ENCODE results near the gene CHI3L2. TPM values are rescaled to one million over a fixed set of nuclear protein-coding genes. Genes with fewer than 3 reads are reported as not detected.

Gene CHI3L2
- total RNA-seq, 1 experiment from 2014 or later: 0.61 TPM

GRCh38 chr1:111290104-111290503 is 62.6 kb downstream of the CHI3L2 start:
- Mint-ChIP-seq H3K4me3 (no peak overlapping the region), H3K9me3 (peaks cover 9% of the 10 kb centered on the region), H3K4me1 (no peaks in the 10 kb centered on the region), H3K27me3 (ENCODE audit: low read depth) (no peaks in the 10 kb centered on the region), H3K36me3 (no peaks in the 10 kb centered on the region), H3K27ac (no peak overlapping the region)
- ChIA-PET CTCF (no interaction called here), POLR2A (no interaction called here)
- DNase-seq (ENCODE audit: low spot score) (no peak), ATAC-seq (no peak)
- TF ChIP-seq ERG (CRISPR knock-in tag; IDR thresholded peaks at IDR 0.05): no peak
- no peak for TF ChIP-seq EMX1 (CRISPR knock-in tag; IDR thresholded peaks at IDR 0.05)
- TF ChIP-seq SMAD4 (CRISPR knock-in tag; IDR thresholded peaks at IDR 0.05): no peak
- no peak for TF ChIP-seq SOX15 (CRISPR knock-in tag; IDR thresholded peaks at IDR 0.05)
- TF ChIP-seq CTCF (IDR thresholded peaks at IDR 0.05): no peak
- TF ChIP-seq GRHL2 (CRISPR knock-in tag; IDR thresholded peaks at IDR 0.05; ENCODE audit: insufficient replicate concordance, severe bottlenecking): no peak
- no peak for TF ChIP-seq NR2C2 (CRISPR knock-in tag; IDR thresholded peaks at IDR 0.05)
- TF ChIP-seq CREM (CRISPR knock-in tag; IDR thresholded peaks at IDR 0.05): no peak
- no peak for TF ChIP-seq CDX4 (CRISPR knock-in tag; IDR thresholded peaks at IDR 0.05; ENCODE audit: borderline replicate concordance)
- no peak for TF ChIP-seq E2F1 (CRISPR knock-in tag; IDR thresholded peaks at IDR 0.05)
- no peak for TF ChIP-seq ZNF281 (CRISPR knock-in tag; IDR thresholded peaks at IDR 0.05)
- TF ChIP-seq ATF6 (CRISPR knock-in tag; IDR thresholded peaks at IDR 0.05): no peak
- no peak for TF ChIP-seq ZNF138 (CRISPR knock-in tag; conservative IDR thresholded peaks at IDR 0.05)
- no peak for TF ChIP-seq ZNF416 (CRISPR knock-in tag; IDR thresholded peaks at IDR 0.05)
- TF ChIP-seq ZNF423 (CRISPR knock-in tag; IDR thresholded peaks at IDR 0.05): no peak
- no peak for TF ChIP-seq PRRX2 (CRISPR knock-in tag; IDR thresholded peaks at IDR 0.05)
- no peak for TF ChIP-seq ZSCAN18 (CRISPR knock-in tag; IDR thresholded peaks at IDR 0.05)
- no peak for TF ChIP-seq IRF2 (CRISPR knock-in tag; IDR thresholded peaks at IDR 0.05; ENCODE audit: borderline replicate concordance, low read depth)

All from WTC11 (cell line).